ENCODE measurements around the gene RAB41.
"Not testable (repeated sequence)": the region's sequence is repeated elsewhere in the genome, so short reads cannot be mapped to it uniquely, and the experiment has no call there.

The RAB41 gene

DNA sequence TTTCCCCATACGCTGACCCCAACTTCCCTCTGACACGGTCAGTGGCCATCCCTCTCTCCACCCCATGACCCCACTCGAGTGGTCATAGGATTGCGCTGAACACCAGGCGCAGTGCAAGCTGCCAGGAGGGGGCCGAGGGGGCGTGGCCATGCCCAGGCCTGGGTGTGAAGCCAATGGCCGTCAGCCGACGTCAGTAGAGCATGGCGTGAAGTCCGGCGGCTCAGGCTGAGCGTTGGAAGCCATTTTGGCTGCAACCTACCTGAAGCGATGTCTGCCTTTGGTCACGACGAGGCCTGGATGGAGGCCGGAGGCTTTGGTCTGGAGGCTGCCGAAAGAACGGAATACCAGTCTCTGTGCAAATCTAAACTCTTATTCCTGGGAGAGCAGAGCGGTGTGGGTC lies at the start of gene RAB41:
RAB41 (plus strand) TSS at position 222 of the 400 bp plus-strand sequence; CDS start at position 268, 46 bp downstream.
- H3K27me3 ChIP-seq (replicated peaks; ENCODE audit: control insufficient read depth, insufficient read depth, low read length) = peaks cover 4% of the 10 kb centered on the region
- no peak within 1 kb of the TSS for H3K9ac ChIP-seq (ENCODE audit: low read length)
- no peak within 1 kb of the TSS for H3K4me3 ChIP-seq (ENCODE audit: low read length)
- no peak for DNase-seq (ENCODE audit: low read depth)
- no peaks in the 10 kb centered on the region for H3K4me1 ChIP-seq (ENCODE audit: control insufficient read depth, insufficient read depth, low read length)
- H3K36me3 ChIP-seq (ENCODE audit: control insufficient read depth, insufficient read depth, low read length, severe bottlenecking) = peaks cover 19% of the 10 kb centered on the region
- peaks cover 12% of the 10 kb centered on the region for H3K9me3 ChIP-seq (ENCODE audit: control insufficient read depth, low read length)

DNA sequence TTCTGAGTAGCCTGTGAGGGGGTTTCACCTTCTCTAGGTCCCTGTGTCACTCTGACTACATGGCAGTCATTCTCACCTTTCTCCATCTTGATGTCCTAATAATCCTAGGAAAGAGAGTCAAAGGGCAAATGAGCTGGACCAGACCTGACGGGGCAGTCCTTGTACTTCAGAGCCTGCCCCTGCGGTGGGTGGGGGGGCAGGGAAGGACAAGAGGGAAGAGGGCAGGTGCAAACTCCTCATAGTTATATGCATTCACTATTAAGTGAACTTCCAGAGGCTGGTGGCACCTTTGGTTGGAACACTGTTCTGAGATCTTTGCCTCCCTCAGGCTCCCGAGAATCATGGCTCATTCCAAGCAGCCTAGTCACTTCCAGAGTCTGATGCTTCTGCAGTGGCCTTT lies 47.6 kb upstream of the RAB41 start, which contains the start of gene AWAT1:
AWAT1 (plus strand) TSS at position 301 of the 400 bp plus-strand sequence; CDS start at position 342, 41 bp downstream.
- DNase-seq (ENCODE audit: low read depth) = no peak
- no peak within 1 kb of the TSS for H3K4me3 ChIP-seq (ENCODE audit: low read length)
- no peak within 1 kb of the TSS for H3K9ac ChIP-seq (ENCODE audit: low read length)
- H3K36me3 ChIP-seq (ENCODE audit: control insufficient read depth, insufficient read depth, low read length, severe bottlenecking) = no peaks in the 10 kb centered on the region
- no peaks in the 10 kb centered on the region for H3K4me1 ChIP-seq (ENCODE audit: control insufficient read depth, insufficient read depth, low read length)
- peaks cover 5% of the 10 kb centered on the region for H3K9me3 ChIP-seq (ENCODE audit: control insufficient read depth, low read length)
- H3K27me3 ChIP-seq (replicated peaks; ENCODE audit: control insufficient read depth, insufficient read depth, low read length) = peaks cover 31% of the 10 kb centered on the region

DNA sequence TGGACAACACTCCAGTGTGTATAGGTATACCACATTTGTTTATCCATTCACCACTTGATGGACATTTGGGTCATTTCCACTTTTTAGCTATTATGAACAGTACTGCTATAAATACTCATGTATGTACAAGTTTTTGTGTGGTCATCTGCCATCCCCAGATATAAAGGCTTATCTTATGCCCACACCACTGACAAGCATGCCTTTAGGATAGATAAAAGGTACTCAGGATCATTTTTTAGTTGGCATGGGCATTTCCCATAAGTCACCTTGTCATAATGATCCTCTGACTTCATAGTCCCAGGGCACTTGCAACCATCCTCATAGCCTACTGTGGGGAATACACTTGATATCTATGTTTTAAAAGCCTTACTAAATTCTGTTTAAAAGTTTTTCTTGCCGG lies 41.2 kb upstream of the RAB41 start:
- DNase-seq (ENCODE audit: low read depth) = no peak
- H3K9ac ChIP-seq (ENCODE audit: low read length) = no peak overlapping the region
- H3K36me3 ChIP-seq (ENCODE audit: control insufficient read depth, insufficient read depth, low read length, severe bottlenecking) = no peaks in the 10 kb centered on the region
- H3K4me3 ChIP-seq (ENCODE audit: low read length) = no peak overlapping the region
- H3K27me3 ChIP-seq (replicated peaks; ENCODE audit: control insufficient read depth, insufficient read depth, low read length) = peaks cover 29% of the 10 kb centered on the region
- H3K9me3 ChIP-seq (ENCODE audit: control insufficient read depth, low read length) = peaks cover 3% of the 10 kb centered on the region
- H3K4me1 ChIP-seq (ENCODE audit: control insufficient read depth, insufficient read depth, low read length) = peaks cover 7% of the 10 kb centered on the region

DNA sequence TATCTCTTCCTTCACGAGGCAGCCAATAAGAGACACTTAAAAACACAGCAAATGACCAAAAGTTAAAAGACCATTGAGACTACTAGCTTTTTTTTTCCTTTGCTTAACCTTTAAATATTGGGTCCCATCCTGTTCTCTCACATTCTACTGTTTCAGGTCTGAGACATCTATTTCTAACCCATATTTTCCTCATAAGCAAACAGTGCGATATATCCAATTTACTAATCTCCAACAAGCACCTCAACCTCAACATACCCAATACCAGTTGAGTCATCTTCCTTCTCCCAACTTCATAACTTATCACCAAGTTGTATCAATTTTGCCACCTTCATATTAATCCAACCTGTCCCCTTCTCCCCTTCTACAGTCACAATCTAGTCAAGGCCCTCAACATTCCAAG lies 40.5 kb upstream of the RAB41 start:
- H3K9ac ChIP-seq (ENCODE audit: low read length) = no peak overlapping the region
- H3K9me3 ChIP-seq (ENCODE audit: control insufficient read depth, low read length) = no peaks in the 10 kb centered on the region
- H3K36me3 ChIP-seq (ENCODE audit: control insufficient read depth, insufficient read depth, low read length, severe bottlenecking) = no peaks in the 10 kb centered on the region
- no peak overlapping the region for H3K4me3 ChIP-seq (ENCODE audit: low read length)
- H3K4me1 ChIP-seq (ENCODE audit: control insufficient read depth, insufficient read depth, low read length) = peaks cover 7% of the 10 kb centered on the region
- peaks cover 21% of the 10 kb centered on the region for H3K27me3 ChIP-seq (replicated peaks; ENCODE audit: control insufficient read depth, insufficient read depth, low read length)
- DNase-seq (ENCODE audit: low read depth) = no peak

DNA sequence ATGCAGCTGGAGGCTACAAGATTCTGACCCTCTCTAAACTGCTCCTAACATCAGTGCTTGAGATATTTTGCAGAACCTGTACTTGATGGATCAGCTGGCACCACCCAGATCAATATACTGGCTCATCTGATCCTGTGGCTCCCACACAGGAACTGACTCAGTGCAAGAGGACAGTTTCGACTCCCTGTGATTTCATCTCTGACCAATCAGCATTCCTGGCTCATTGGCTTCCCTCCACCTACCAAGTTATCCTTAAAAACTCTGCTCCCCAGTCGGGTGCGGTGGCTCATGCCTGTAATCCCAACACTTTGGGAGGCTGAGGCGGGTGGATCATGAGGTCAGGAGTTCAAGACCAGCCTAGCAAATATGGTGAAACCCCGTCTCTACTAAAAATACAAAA lies 38.4 kb upstream of the RAB41 start:
- H3K9ac ChIP-seq (ENCODE audit: low read length); H3K9me3 ChIP-seq (ENCODE audit: control insufficient read depth, low read length); H3K4me1 ChIP-seq (ENCODE audit: control insufficient read depth, insufficient read depth, low read length); H3K36me3 ChIP-seq (ENCODE audit: control insufficient read depth, insufficient read depth, low read length, severe bottlenecking); H3K4me3 ChIP-seq (ENCODE audit: low read length); DNase-seq (ENCODE audit: low read depth): not testable (repeated sequence)
- peaks cover 14% of the 10 kb centered on the region for H3K27me3 ChIP-seq (replicated peaks; ENCODE audit: control insufficient read depth, insufficient read depth, low read length)

DNA sequence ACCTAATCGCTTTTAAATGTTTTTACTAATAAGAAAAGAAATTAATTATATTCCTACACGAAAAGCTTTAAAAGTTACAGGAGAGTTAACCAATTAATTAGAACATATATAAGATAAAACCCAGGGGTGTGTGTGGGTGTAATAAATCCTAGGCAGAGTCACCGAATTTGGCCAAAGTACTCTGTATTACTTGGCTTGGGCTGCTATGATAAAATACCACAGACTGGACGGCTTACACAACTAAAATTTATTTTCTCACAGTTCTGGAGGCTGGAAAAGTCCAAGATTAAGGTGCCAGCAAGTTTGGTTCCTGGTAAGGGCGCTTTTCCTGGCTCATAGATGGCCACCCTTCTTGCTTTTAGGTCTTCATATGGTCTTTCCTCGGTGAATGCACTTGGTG lies 37.1 kb upstream of the RAB41 start:
- no peak overlapping the region for H3K9ac ChIP-seq (ENCODE audit: low read length)
- H3K9me3 ChIP-seq (ENCODE audit: control insufficient read depth, low read length) = no peaks in the 10 kb centered on the region
- peaks cover 13% of the 10 kb centered on the region for H3K27me3 ChIP-seq (replicated peaks; ENCODE audit: control insufficient read depth, insufficient read depth, low read length)
- H3K36me3 ChIP-seq (ENCODE audit: control insufficient read depth, insufficient read depth, low read length, severe bottlenecking) = no peaks in the 10 kb centered on the region
- H3K4me3 ChIP-seq (ENCODE audit: low read length) = no peak overlapping the region
- H3K4me1 ChIP-seq (ENCODE audit: control insufficient read depth, insufficient read depth, low read length) = peaks cover 7% of the 10 kb centered on the region
- no peak for DNase-seq (ENCODE audit: low read depth)

DNA sequence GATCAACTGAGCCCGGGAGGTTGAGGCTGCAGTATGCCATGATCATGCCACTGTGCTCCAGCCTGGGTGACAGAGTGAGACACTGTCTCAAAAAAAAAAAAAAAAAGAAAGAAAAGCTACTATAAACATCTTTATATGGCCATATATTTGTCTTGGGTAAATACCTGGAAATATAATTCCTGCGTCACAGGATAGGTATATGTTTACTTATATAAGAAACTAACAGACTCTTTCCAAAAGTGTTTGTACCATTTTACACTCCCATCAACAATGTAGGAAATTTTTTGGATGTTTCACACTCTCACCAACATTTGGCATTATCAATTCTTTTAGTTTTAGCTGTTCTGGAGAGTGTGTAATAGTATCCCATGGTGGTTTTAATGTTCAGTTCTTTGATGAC lies 34.7 kb upstream of the RAB41 start:
- DNase-seq (ENCODE audit: low read depth) = no peak
- Histone ChIP-seq H3K9ac (ENCODE audit: low read length) (no peak overlapping the region), H3K27me3 (replicated peaks; ENCODE audit: control insufficient read depth, insufficient read depth, low read length) (peaks cover 6% of the 10 kb centered on the region), H3K4me1 (ENCODE audit: control insufficient read depth, insufficient read depth, low read length) (peaks cover 7% of the 10 kb centered on the region), H3K36me3 (ENCODE audit: control insufficient read depth, insufficient read depth, low read length, severe bottlenecking) (no peaks in the 10 kb centered on the region), H3K4me3 (ENCODE audit: low read length) (no peak overlapping the region), H3K9me3 (ENCODE audit: control insufficient read depth, low read length) (peaks cover 3% of the 10 kb centered on the region)

DNA sequence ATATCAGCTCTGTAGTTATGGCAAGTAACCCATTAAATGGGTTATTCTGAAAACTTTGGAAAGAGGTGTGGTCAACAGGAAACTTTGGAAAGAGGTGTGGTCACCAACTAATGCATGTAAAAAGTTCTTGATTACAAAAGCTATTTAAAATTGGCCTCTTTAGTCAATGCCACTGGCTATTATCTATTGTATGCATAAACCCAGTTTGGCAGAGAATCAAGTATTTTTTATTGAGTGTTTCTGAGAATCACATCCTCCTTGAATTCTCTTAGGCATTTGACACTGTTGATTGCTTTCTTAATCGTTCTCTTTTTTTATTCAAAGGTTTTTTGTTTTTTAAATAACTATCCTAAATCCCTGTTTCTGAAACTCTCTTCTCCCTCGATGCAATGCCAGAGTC lies 29.5 kb upstream of the RAB41 start:
- Histone ChIP-seq H3K36me3 (ENCODE audit: control insufficient read depth, insufficient read depth, low read length, severe bottlenecking) (no peaks in the 10 kb centered on the region), H3K27me3 (replicated peaks; ENCODE audit: control insufficient read depth, insufficient read depth, low read length) (peaks cover 10% of the 10 kb centered on the region), H3K9ac (ENCODE audit: low read length) (no peak overlapping the region), H3K4me1 (ENCODE audit: control insufficient read depth, insufficient read depth, low read length) (peaks cover 25% of the 10 kb centered on the region), H3K4me3 (ENCODE audit: low read length) (no peak overlapping the region), H3K9me3 (ENCODE audit: control insufficient read depth, low read length) (peaks cover 6% of the 10 kb centered on the region)
- DNase-seq (ENCODE audit: low read depth) = no peak

DNA sequence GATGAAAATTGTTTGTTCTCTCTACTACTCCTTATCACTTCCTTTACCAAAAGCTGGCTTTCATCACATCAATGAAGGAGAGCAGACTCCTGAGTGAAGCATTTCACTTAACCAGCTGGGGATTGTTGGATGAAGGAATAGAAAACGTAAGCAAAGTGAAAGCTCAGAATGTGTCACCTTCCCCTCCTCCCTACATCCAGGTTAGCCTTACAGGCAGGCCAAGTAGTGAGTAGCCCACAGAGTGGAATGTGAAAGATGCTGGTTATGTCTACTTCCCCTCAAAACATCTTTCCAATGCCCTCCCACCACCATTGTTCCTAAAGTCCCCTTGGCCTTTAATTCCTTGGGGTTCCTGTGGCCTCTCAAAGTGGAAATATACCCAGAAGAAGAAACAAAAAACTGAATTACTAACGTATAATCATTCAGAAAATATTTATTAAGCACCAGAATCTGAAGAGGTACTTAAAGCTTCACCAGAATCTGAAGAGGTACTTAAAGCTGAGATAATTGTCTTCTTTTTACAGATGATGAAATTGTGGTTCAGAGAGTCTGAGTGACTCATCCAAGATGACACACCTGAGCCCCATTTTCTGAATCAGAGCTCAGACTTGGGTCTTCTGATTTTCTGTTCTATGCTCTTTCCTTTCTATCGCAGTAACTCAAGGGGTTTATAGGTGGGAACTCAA lies 28.5 kb upstream of the RAB41 start:
- no peak overlapping the region for H3K4me3 ChIP-seq (ENCODE audit: low read length)
- H3K9ac ChIP-seq (ENCODE audit: low read length) = no peak overlapping the region
- peaks cover 6% of the 10 kb centered on the region for H3K9me3 ChIP-seq (ENCODE audit: control insufficient read depth, low read length)
- H3K4me1 ChIP-seq (ENCODE audit: control insufficient read depth, insufficient read depth, low read length) = peaks cover 25% of the 10 kb centered on the region
- peaks cover 16% of the 10 kb centered on the region for H3K27me3 ChIP-seq (replicated peaks; ENCODE audit: control insufficient read depth, insufficient read depth, low read length)
- DNase-seq (ENCODE audit: low read depth) = no peak
- H3K36me3 ChIP-seq (ENCODE audit: control insufficient read depth, insufficient read depth, low read length, severe bottlenecking) = no peaks in the 10 kb centered on the region

DNA sequence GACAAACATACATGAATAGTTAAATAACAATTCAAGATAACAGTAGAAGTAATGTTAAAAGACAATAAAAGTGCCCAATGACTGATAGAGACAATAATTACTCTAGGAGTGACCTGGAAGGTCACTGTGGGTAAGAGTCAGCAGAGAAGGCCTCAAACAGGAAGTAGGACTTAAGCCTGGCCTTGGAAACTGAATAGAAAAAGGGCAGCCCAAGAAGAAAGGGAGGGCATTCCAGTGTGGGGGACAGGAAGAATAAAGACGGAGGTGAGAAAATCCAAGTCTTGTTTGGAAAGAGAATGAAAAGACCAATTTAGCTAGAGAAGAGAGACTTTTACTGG lies 27.9 kb upstream of the RAB41 start:
- peaks cover 25% of the 10 kb centered on the region for H3K4me1 ChIP-seq (ENCODE audit: control insufficient read depth, insufficient read depth, low read length)
- H3K9ac ChIP-seq (ENCODE audit: low read length) = no peak overlapping the region
- H3K36me3 ChIP-seq (ENCODE audit: control insufficient read depth, insufficient read depth, low read length, severe bottlenecking) = no peaks in the 10 kb centered on the region
- peaks cover 6% of the 10 kb centered on the region for H3K9me3 ChIP-seq (ENCODE audit: control insufficient read depth, low read length)
- DNase-seq (ENCODE audit: low read depth) = no peak
- H3K27me3 ChIP-seq (replicated peaks; ENCODE audit: control insufficient read depth, insufficient read depth, low read length) = peaks cover 13% of the 10 kb centered on the region
- H3K4me3 ChIP-seq (ENCODE audit: low read length) = no peak overlapping the region

DNA sequence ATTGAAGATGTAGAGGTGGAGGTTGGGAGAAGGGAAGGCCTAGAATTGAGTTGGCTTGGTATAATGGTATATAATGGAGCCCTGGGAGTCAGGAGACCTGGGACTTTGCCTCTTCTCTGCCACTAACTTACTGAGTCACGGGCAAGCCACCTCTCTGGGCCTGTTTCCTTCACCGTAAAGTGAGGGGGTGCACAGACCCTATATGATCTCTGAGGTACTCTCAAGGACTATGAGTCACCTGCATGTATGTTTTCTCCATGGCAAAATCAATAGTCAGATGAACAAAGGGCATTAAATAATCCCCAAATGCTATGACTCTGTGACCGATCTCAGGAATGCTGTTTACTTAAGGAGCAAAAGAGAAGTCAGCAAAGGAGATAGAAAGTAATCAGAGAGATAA lies 27.1 kb upstream of the RAB41 start:
- Histone ChIP-seq H3K4me1 (ENCODE audit: control insufficient read depth, insufficient read depth, low read length) (peaks cover 25% of the 10 kb centered on the region), H3K9me3 (ENCODE audit: control insufficient read depth, low read length) (peaks cover 6% of the 10 kb centered on the region), H3K36me3 (ENCODE audit: control insufficient read depth, insufficient read depth, low read length, severe bottlenecking) (no peaks in the 10 kb centered on the region), H3K9ac (ENCODE audit: low read length) (no peak overlapping the region), H3K27me3 (replicated peaks; ENCODE audit: control insufficient read depth, insufficient read depth, low read length) (peaks cover 13% of the 10 kb centered on the region), H3K4me3 (ENCODE audit: low read length) (no peak overlapping the region)
- no peak for DNase-seq (ENCODE audit: low read depth)

DNA sequence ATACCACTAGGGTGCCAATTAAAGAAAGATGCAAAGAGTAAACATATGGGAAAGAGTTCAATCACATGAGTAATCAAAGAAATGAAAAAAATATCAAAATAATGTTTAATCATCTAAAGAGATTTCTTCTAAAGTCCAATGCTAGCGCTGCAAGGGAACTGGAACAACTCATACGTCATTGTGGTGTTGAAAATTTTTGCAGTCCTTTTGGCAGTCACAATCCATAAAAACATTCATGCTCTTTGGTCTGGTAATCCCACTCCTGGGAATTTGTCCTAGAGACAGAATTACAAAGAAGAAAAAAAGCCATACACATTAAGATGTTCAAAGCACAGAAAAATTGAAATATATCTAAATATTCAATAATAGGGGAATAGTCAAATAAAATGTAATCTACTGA lies 26.5 kb upstream of the RAB41 start:
- Histone ChIP-seq H3K9ac (ENCODE audit: low read length) (no peak overlapping the region), H3K36me3 (ENCODE audit: control insufficient read depth, insufficient read depth, low read length, severe bottlenecking) (no peaks in the 10 kb centered on the region), H3K9me3 (ENCODE audit: control insufficient read depth, low read length) (peaks cover 6% of the 10 kb centered on the region), H3K4me3 (ENCODE audit: low read length) (no peak overlapping the region), H3K4me1 (ENCODE audit: control insufficient read depth, insufficient read depth, low read length) (peaks cover 25% of the 10 kb centered on the region), H3K27me3 (replicated peaks; ENCODE audit: control insufficient read depth, insufficient read depth, low read length) (peaks cover 13% of the 10 kb centered on the region)
- DNase-seq (ENCODE audit: low read depth) = no peak
